ENCODE measurements around the gene CD9.

CD9 gene

DNA sequence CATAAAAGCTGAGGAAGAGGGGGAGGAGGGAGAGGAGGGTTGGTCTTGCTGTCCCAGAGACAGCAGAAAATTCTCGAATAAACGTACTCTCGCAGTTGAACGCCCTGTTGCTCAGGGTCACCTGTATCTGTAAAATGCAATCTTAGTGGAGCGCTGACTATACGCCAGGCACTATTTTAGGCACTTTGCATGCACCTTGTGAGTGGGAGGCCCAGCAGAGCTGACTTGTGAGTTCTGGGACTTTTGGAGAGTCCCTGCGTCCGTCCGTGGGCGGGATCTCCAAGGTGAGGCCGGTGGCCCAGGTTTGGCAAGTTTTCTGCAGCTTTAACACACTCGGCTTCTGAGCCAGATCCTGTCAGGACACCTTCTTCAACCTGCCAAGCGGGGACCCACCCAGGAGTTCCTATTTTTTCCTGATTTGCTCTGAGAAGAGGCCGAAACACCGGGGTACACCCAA, 77.8 kb downstream of the CD9 start:
- DNase-seq = peak; percentile 64

DNA sequence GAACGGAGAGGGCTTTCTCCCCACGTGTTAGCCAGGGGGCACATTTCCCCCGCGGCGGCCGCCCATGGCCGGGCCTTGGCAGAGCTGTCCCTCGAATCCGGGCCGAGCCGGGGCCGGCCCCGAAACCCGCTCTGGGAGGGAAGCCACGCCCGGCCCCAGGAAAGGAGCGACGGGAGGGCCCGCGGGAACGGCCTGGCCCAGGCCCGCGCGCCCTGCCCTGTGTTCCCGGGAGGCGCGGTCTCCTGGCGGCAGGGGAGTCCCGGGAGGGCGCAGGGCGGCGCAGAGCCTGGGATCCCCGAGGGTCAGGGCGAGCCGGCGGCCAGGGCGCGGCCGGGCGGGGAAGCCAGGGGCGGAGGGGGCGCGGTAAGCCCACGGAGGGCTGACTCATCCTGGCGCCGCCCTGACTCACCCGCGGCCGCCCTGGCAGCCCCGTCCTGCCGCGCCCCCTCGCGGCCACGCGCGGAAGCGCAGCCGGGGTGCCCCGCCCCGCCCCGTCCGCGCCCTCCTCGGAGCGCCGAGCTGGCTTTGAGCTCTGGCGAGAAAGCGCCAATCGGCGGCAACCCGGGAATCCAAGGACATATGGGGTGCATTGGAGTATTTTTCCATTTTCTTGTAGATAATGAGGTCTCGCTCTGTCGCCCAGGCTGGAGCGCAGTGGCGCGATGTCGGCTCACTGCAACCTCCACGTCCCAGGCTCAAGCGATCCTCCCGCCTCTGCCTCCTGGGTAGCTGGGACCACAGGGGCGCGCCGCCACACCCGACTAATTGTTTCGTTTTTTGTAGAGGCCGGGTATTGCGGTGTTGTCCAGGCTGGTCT, 78.4 kb downstream of the CD9 start:
- peak; percentile 94 for DNase-seq

DNA sequence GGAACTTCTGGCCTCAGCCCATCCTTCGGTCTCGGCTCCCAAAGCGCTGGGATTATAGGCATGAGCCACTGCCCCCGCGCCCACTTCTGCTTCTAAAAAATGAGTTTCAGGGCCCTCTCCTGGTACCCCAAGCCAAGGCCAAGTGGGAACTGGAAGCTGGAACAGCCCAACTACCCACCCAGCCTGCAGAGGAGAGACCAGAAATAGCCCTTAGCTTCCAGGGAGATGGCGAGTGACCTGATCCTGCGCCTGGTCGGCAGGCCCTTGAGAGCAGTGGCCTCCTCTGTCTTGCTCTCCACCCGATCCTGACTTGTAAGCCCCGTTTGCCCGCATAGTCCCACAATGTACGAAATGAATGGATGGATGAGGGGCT, 79.0 kb downstream of the CD9 start:
- DNase-seq = no peak

DNA sequence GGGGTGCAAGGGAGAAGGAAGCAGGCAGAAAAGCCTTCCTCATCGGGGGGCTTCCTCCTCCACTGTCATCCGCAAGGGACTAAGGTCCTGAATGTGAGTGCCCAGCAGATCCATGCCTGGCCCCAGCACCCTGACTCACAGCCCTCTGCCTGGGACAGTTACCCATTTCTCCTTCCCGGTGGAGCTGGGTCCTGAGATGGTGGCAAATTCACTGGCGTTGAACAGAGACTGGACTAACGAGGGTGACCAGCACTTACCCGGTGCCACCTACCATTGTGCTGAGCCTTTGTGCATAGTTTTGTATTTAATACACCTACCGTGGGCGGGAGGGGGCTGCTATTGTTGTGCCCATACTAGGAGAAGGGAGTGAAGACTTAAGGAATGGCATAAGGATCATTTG, 79.4 kb downstream of the CD9 start:
- no peak for DNase-seq

DNA sequence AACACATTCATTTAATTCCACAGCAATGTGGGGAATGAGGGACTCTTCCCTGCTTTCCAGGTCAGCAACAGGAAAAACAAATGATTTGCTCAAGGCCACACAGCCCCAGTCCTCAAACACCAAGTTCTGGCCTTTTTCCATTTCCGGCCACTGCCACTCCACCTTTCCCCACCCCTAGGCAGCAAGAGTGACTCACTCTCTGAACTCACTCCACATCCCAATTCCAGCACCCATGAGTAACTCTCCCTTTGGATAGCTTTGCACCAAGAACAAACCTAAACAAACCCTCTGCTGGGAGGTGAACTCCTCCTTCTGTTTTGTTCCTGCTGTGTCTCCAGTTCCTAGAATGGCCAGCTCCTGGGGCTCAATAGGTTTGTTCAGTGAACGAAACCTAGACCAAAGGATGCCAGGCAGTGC, 79.9 kb downstream of the CD9 start:
- no peak for DNase-seq

DNA sequence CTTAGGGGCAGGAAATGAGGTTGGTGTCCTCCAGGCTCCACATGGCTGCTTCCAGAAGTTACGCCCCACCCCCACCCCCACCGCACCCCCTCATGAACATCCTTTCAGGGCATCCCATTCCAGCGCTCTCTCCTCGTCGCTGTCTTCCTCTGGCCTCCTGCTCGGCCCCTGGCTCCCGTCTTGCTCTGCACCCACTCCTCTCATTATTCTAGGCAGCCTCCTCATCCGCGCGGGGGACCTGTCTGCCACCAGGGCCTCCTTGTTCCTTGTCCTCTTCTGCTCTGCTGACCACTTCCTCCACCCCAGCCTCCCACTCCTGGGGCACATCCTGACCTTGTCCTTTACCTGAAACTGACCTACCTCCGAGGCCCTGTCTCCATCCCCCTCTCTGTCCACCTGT, 80.5 kb downstream of the CD9 start:
- DNase-seq = no peak

DNA sequence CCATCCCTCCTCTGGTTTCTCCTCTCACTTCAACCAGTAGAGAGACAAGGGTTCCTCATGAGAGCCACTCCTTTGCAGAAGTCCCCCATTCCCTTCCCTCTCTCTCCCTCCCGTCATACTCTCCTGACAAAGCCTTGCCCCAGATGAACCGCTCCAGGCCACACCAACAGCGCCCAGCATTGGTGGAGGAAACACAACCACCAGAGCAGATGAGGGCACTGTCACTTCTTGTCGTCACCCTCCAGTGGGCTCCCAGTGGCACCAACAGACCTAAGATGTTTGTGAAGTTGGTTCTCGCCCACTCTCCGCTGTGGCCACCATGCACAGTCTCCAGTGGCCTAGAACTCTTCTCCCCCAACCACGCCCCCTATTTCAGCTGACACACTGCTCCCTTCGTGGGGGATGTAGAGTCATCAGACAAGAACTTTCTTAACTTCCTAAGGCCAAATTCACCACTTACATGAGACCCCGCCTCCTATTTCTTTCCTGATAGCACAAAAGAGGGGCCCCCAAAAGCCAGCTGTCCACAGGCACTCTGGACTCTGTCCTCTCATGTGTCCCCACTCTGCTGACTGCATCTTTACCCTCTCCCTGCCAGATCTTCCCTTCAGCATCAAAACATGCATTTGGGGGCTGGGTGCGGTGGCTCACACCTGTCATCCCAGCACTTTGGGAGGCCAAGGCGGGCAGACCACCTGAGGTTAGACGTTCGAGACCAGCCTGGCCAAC, 81.0 kb downstream of the CD9 start:
- no peak for DNase-seq

DNA sequence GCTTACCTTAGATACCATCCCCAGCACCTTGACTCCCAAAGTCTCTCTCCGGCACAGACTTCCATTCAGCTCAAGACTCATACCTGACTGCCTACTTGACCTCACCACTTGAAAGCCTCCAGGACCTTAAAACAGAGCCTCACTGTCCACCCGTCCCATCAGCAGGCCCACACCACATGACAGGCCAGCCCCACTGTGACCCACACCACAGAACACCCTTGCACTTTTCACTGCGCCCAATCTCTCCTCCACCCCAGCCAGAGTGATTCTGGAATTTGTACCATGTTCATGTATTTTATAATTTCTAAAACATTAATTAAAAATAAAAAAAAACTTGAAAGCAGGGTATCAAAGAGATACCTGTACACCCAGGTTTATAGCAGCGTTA, 82.2 kb downstream of the CD9 start:
- no peak for DNase-seq

DNA sequence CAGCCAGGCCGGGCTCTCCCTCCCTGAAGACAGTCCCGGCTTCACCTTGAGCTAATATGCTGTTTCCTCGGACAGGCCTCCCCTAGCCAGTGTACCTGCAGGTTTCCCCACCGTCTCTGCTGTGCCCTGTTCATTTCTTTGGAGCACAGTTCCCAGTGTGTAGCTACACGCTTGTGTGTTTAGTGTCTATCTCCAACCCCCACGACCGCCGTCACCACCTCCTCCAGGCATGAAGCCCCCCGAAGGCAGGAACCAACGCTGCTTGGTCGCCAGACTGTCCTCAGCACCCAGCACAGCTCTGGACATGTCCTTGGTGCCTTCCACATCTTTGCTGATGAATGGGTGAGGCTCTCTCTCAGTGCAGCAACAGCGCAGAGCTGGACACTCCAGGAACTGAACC, 84.1 kb downstream of the CD9 start:
- no peak for DNase-seq

DNA sequence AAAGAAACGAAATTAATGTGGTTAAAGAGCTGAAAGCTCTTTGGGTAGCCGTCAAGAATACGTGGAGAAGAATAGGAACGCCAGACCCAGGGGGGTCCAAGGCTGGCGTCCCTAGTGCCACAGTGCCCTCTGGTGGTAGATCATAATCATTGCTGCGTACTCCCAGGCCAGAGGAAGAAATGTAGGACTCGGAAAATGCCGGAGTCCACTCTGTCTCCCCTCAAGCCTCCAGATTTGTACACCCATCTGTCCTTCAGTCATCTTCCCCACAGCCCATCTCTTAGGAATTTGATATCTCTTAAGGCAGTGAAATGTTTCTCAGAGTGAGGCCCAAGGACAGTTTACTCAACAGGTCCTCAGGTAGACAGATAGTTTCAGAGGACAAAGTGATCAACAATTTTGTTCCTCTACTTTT, 84.9 kb downstream of the CD9 start:
- DNase-seq = peak; percentile 49

DNA sequence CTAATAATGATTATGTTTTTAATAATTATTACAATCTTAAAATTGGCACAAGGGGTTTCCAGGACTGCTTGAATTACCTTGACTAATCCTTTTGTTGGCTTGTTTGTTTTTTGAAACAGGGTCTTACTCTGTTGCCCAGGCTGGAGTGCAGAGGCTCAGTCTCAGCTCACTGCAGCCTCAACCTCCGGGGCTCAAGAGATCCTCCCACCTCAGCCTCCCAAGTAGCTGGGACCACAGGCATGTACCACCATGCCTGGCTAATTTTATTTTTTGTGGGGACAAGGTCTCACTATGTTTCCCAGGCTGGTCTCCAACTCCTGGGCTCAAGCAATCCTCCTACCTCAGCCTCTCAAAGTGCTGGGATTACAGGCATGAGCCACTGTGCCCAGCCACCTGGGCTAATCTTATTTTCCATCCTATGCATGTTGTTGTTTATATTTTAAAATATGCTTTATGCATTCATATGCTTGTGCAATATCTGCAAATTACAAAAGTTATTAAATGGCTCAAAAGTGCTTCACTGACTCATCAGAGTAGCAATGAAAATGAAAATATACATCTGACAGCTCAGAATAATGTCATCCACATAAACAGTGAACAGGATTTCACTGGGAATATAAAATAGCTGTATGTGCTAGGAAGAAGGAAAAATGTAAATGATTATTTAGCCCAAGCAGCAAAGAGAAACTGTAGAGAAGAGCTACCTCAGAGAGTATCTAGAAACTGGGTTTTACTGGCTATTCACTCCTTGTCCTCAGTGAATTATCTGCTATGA, 85.5 kb downstream of the CD9 start:
- DNase-seq = no peak

All from activated CD4-positive, CD25-positive, alpha-beta regulatory T cell treated with anti-CD3 and anti-CD28 coated beads, Interleukin-2, amount 50 U/mL, for 72 hours (primary cell).